Thyroid gland (tissue), 4 donors: Measurements from ENCODE around the gene TTLL8.

Experiments used
- POLR2A ChIP-seq, 2 donors: fragments of 450-650 bp; IDR thresholded peaks; one replicate each; pipeline ENCODE4 v1.6.1; 2017; ENCODE audit warnings: antibody characterized with exemption in 2 of 2, mild to moderate bottlenecking in 2 of 2, moderate library complexity in 1 of 2
- TF ChIP-seq, protein P1 (sequence below), 6 experiments: fragments of 200-600 bp in 3 of 6; fragments of 450-650 bp in 3 of 6; sonication (generic) in 3 of 6; IDR thresholded peaks; one replicate each; pipeline ENCODE4 v1.5.1; 2016 to 2019; ENCODE audit warnings: antibody characterized with exemption in 6 of 6, mild to moderate bottlenecking in 2 of 6, inconsistent platforms in 1 of 6, moderate library complexity in 1 of 6

DNA sequence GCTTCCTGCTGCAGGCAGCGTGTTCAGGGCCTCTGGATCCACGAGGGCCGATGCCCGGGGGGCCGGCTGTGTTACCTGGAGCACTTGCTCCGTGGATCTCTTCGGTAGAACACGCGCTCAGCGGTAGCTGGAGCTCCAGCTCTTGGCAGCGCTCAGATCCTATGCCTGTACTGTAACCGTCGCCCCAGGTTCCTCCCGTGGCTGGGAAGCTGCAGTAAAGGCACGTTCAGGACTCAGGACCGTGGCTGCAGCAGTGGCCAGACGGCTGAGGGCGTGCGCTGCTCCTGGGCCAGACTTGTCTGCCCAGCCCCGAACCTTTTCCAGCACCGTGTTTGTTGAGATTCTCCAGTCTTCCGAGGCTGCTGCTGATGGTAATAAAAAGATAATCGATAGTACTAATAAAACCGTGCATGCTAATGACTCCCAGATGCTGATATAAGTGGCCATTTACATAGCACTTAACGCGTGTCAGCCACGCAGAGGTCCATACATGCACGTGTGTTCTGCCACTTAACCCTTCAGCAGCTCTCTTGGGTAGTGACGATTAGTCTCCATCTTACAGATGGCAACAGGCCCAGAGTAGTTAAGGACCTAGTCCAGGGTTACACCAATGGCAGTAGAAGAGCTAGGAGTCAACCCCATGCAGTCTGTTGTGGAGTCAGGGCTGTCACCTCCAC lies 33.1 kb upstream of the TTLL8 start:
- TF ChIP-seq, protein P1, sequence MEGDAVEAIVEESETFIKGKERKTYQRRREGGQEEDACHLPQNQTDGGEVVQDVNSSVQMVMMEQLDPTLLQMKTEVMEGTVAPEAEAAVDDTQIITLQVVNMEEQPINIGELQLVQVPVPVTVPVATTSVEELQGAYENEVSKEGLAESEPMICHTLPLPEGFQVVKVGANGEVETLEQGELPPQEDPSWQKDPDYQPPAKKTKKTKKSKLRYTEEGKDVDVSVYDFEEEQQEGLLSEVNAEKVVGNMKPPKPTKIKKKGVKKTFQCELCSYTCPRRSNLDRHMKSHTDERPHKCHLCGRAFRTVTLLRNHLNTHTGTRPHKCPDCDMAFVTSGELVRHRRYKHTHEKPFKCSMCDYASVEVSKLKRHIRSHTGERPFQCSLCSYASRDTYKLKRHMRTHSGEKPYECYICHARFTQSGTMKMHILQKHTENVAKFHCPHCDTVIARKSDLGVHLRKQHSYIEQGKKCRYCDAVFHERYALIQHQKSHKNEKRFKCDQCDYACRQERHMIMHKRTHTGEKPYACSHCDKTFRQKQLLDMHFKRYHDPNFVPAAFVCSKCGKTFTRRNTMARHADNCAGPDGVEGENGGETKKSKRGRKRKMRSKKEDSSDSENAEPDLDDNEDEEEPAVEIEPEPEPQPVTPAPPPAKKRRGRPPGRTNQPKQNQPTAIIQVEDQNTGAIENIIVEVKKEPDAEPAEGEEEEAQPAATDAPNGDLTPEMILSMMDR (IDR thresholded peaks at IDR 0.05), result no peak
- no peak for TF ChIP-seq POLR2A (IDR thresholded peaks at IDR 0.05)
